ENCODE measurements around the gene RNFT2.

The RNFT2 gene

GRCh38 chr12:116880213-116880816 lies 142.2 kb downstream of the RNFT2 start:
- DNase-seq = no peak

- DNase-seq = peak; percentile 59
These were observed 142.8 kb downstream of the RNFT2 start for GRCh38 chr12:116880817-116881324.

GRCh38 chr12:116881325-116881876 lies 143.3 kb downstream of the RNFT2 start, which contains the start of gene HRK:
TSS of gene HRK (minus strand) at chr12:116881441. CDS start at chr12:116881307, 134 bp downstream.
- no peak for DNase-seq

DNA sequence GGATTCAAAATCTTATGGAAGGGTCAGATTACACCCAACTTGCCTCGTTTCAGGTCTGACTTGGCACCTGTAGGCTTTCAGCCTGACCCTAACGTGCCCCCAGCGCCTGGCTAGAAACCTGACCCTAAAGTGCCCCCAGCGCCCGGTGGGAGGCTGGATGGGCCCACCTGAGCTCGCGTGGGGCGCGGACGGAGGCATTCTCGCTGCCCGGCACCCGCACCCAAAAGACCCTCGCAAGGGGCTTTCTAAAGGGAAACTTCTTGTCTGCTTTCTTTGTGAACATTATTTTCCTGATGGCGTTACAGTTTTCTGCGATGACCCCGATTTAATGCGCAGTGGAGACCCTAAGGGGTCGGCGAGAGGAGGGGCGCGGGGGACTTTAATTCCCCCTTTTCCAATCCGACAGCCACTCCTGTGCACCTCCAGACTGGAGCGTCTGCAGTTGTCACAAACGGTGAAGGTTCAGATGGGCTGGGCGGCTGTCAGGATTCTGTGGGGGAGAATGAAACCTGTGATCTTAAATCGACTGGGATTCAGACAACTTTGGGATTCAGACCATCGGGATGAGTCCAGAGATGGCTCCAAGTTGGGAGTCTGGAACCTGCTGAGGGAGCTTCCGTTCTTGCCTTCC lies 143.9 kb downstream of the RNFT2 start:
- no peak for DNase-seq

DNA sequence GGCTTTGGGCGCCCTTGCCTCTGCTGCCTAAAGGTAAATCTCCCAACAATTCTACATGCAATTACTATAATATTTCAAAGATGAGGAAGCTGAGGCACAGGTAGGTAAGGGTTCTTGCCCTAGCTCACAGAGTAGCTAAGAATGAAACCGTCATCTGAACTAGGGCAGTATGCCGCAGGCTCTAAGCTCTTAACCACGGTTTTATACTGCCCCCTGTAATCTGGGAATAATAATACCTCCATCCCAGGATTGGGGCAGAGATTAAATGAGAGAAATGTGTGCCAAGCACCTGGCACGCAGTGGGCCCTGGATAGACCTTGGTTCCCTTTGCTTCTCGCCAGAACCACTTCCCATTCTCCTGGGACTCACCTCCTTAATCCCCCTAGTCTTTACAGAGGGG lies 144.6 kb downstream of the RNFT2 start:
- peak; percentile 32 for DNase-seq

- no peak for DNase-seq
These were observed 146.8 kb downstream of the RNFT2 start for GRCh38 chr12:116884871-116885270.

GRCh38 chr12:116885491-116885890 lies 147.4 kb downstream of the RNFT2 start:
- DNase-seq = peak; percentile 57

DNA sequence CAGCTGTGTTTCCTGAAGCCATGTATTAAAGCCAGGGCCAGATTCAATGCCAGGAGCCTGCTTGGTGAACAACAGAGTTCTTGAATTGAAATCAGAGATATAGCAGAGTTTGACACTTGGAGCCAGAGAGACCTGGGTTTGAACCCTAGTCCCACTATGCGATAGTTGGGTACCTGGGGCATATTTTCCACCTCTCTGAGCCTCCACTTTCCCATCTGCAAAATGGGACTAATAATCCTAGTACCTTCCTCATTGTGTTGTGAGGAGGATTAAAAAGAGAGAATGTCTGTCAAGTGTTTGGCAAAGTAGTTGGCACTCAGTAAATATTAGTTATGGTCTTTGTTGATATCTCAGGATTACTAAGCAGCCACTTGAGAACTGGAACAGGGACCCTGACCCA lies 149.1 kb downstream of the RNFT2 start:
- no peak for DNase-seq

DNA sequence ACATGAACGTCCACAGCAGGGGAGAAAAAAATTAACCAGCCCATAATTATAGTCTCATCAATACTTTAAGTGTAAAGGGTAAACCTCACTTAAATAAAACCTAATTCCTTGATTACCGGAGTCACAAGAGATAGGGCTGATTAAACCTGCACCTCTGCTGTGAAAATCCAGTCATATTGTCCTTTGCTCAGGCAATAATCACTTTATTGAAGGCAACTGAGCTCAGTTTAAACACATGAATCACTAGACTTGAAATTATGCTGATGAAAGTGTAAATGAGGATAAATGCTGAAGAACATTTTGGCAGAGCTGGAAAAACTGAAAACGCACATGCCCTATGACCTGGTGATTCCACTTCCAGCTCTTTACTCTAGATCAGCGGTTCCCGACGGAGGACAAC lies 149.8 kb downstream of the RNFT2 start:
- DNase-seq = no peak

GRCh38 chr12:116890330-116890729 lies 152.2 kb downstream of the RNFT2 start:
- no peak for DNase-seq

DNA sequence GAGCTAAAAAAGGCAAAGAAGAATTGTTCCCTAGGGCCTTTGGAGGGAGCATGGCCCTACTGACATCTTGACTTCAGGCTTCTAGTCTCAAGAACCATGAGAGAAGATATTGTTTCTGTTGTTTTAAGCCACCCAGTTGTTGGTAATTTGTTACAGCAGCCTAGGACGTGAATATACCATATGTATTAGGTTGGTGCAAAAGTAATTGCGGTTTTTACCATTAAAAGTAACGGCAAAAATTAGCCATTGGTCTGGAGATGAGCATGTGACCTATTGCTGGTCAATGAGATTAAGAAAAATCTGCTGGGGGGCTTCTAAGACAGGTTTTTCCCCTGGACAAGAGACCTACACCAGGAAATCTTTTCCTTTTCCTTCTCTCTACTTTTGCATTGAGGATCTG lies 152.9 kb downstream of the RNFT2 start:
- DNase-seq = no peak

DNA sequence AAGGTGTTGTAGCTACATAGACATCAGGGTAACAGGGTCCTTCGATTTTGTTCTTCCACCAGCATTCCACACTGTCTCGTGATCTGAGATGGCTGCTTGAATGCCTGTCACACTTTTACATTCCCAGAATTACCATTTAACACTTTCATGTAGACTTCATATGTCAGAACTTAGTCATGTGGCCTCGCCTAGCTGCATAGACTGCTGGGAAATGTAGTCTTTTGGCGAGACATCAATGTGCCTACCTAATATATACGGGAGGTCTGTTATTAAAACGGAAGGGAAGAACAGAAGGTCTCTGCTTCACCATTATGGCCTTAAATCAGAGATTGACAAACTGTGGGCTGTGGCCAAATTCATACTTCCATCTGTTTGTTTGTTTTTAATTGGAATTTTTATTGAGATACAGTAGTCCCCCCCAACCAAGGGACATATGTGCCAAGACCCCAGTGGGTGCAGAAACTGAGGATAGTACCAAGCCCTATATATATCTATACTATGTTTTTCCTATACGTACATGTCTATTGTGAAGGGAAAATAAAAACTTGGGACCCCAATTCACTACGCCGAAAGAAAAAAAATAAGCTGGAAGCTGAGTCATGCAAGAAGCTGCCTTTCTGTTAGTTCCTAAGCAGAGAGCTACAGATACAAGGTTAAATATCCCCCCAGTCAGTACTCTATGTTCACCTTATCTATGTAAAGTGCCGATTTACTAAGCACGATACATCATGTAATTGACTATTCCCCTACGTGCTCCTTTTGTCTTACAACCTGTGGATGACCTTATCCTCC lies 154.4 kb downstream of the RNFT2 start:
- no peak for DNase-seq

- DNase-seq = no peak
These were observed 156.8 kb downstream of the RNFT2 start for GRCh38 chr12:116894913-116895312.

GRCh38 chr12:116896411-116896924 lies 158.4 kb downstream of the RNFT2 start:
- no peak for DNase-seq

- no peak for DNase-seq
These were observed 159.4 kb downstream of the RNFT2 start for GRCh38 chr12:116897476-116897875.

DNA sequence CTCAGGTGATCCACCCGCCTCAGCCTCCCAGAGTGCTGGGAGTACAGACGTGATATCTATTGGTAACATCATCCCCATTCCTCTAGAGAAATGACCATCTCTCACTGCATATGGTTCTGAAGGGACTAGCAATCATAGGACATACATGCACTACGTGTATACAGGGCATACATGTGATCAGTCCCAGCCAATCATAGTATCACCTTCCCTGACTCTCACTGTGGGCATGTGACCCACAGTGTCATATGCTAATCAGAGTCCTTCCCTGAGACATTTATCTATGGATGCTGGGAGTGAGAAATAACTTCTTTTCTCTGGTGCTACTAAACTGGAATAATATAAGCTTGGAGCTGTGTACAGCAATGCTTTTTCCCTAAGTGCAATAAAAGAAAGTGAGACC lies 160.6 kb downstream of the RNFT2 start:
- no peak for DNase-seq

GRCh38 chr12:116901612-116902011 lies 163.5 kb downstream of the RNFT2 start:
- no peak for DNase-seq

Data from hematopoietic multipotent progenitor cell treated with erythropoietin and hydrocortisone succinate and interleukin-3 and kit ligand, for 6 days (in vitro differentiated cells).